GM21737 (cell line): ENCODE data around the gene GRIK2.

Experiments
- ATAC-seq: cut with Tn5 transposase; IDR thresholded peaks from one replicate; pipeline ENCODE4 v1.9.1; 2021; ENCODE audit warnings: mild to moderate bottlenecking, moderate library complexity; ENCODE audit not compliant: unreplicated experiment

GRIK2 gene

GRCh38 chr6:101453221-101453620 is 59.7 kb downstream of the GRIK2 start:
- ATAC-seq = no peak

GRCh38 chr6:101454106-101454676 is 60.7 kb downstream of the GRIK2 start:
- no peak for ATAC-seq

GRCh38 chr6:101458336-101458735 is 64.8 kb downstream of the GRIK2 start:
- no peak for ATAC-seq

- ATAC-seq = no peak
Measured at GRCh38 chr6:101458826-101459225, 65.3 kb downstream of the GRIK2 start.

GRCh38 chr6:101462576-101462975 is 69.1 kb downstream of the GRIK2 start:
- no peak for ATAC-seq

- no peak for ATAC-seq
Measured at GRCh38 chr6:101465863-101466262, 72.4 kb downstream of the GRIK2 start.

GRCh38 chr6:101477436-101477835 is 83.9 kb downstream of the GRIK2 start:
- no peak for ATAC-seq

GRCh38 chr6:101478891-101479290 is 85.4 kb downstream of the GRIK2 start:
- no peak for ATAC-seq

- ATAC-seq = no peak
Measured at GRCh38 chr6:101482606-101483005, 89.1 kb downstream of the GRIK2 start.

- ATAC-seq = no peak
Measured at GRCh38 chr6:101484781-101485180, 91.3 kb downstream of the GRIK2 start.

GRCh38 chr6:101486124-101486523 is 92.6 kb downstream of the GRIK2 start:
- no peak for ATAC-seq

- no peak for ATAC-seq
Measured at GRCh38 chr6:101486726-101487125, 93.2 kb downstream of the GRIK2 start.

GRCh38 chr6:101489456-101489855 is 95.9 kb downstream of the GRIK2 start:
- ATAC-seq = no peak

GRCh38 chr6:101490857-101491256 is 97.3 kb downstream of the GRIK2 start:
- ATAC-seq = no peak

- no peak for ATAC-seq
Measured at GRCh38 chr6:101502818-101503217, 109.3 kb downstream of the GRIK2 start.

GRCh38 chr6:101509536-101509935 is 116.0 kb downstream of the GRIK2 start:
- ATAC-seq = no peak

GRCh38 chr6:101513181-101513580 is 119.7 kb downstream of the GRIK2 start:
- no peak for ATAC-seq

- ATAC-seq = no peak
Measured at GRCh38 chr6:101516578-101516977, 123.1 kb downstream of the GRIK2 start.

- ATAC-seq = no peak
Measured at GRCh38 chr6:101517632-101518031, 124.1 kb downstream of the GRIK2 start.

GRCh38 chr6:101522254-101522653 is 128.7 kb downstream of the GRIK2 start:
- no peak for ATAC-seq

- ATAC-seq = no peak
Measured at GRCh38 chr6:101527467-101527866, 134.0 kb downstream of the GRIK2 start.

GRCh38 chr6:101528801-101529200 is 135.3 kb downstream of the GRIK2 start:
- ATAC-seq = no peak

GRCh38 chr6:101531538-101531937 is 138.0 kb downstream of the GRIK2 start:
- ATAC-seq = no peak
